PFSK-1 (cell line): ENCODE results near the gene DHDDS.

Experiments
- FOXP2 ChIP-seq: optimal IDR thresholded peaks from 2 replicates; pipeline ENCODE3; 2011; ENCODE audit warnings: borderline replicate concordance, control low read depth, inconsistent platforms; ENCODE audit not compliant: insufficient read depth; ENCODE audit errors: extremely low read length, extremely low read depth
- POLR2AphosphoS5 ChIP-seq: IDR thresholded peaks from 2 replicates; pipeline ENCODE4 v1.6.1; 2012; ENCODE audit warnings: low read depth, mild to moderate bottlenecking, control low read depth, low read length, moderate library complexity
- SIN3A ChIP-seq: IDR thresholded peaks from 2 replicates; pipeline ENCODE4 v1.6.1; 2012; ENCODE audit warnings: mild to moderate bottlenecking, low read length, moderate library complexity, borderline replicate concordance; ENCODE audit not compliant: insufficient read depth
- TAF1 ChIP-seq: IDR thresholded peaks from 2 replicates; pipeline ENCODE4 v1.6.1; 2012; ENCODE audit warnings: low read length, control low read depth, borderline replicate concordance; ENCODE audit not compliant: insufficient read depth
- TF ChIP-seq, protein P1 (sequence below), 2 experiments: IDR thresholded peaks; 2 replicates each; pipeline versions ENCODE4 v1.6.1 to v1.8.0; 2011 to 2012; ENCODE audit warnings: low read depth in 2 of 2, low read length in 2 of 2, control low read depth in 1 of 2, inconsistent platforms in 1 of 2, mild to moderate bottlenecking in 1 of 2, moderate library complexity in 1 of 2; ENCODE audit not compliant: insufficient read depth in 1 of 2

DHDDS gene

DNA sequence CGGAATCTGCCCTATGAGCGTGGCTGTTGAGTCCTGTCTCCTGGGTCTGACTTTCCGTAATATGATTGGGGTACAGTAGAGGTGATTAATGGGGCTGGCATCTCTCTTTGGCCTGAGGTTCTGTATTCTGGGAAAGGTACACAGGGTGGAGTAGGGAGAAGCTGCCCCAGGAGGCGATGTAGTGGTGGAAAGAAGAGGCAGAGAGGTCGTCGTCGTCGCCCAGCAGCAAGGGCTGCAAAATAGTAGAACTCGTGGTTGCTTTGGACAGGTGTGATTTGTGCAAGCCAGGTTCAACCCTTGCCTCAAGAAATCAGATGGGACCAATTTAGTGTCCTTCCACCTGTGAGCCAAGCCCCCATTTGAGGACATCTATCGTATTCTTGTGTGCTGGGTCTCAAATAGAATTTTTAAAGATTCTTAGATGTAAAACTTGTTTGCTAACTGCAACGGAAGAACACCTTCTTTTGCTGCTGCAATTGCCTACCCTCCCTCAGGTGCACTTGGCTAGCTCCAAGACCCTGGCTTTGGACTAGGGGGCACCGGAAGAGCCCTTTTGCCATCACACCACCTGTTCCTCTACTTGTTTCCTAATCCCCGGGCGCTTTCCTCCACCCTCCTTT, 38.9 kb downstream of the DHDDS start:
- no peak for TF ChIP-seq SIN3A
- no peak for TF ChIP-seq TAF1
- TF ChIP-seq, protein P1, sequence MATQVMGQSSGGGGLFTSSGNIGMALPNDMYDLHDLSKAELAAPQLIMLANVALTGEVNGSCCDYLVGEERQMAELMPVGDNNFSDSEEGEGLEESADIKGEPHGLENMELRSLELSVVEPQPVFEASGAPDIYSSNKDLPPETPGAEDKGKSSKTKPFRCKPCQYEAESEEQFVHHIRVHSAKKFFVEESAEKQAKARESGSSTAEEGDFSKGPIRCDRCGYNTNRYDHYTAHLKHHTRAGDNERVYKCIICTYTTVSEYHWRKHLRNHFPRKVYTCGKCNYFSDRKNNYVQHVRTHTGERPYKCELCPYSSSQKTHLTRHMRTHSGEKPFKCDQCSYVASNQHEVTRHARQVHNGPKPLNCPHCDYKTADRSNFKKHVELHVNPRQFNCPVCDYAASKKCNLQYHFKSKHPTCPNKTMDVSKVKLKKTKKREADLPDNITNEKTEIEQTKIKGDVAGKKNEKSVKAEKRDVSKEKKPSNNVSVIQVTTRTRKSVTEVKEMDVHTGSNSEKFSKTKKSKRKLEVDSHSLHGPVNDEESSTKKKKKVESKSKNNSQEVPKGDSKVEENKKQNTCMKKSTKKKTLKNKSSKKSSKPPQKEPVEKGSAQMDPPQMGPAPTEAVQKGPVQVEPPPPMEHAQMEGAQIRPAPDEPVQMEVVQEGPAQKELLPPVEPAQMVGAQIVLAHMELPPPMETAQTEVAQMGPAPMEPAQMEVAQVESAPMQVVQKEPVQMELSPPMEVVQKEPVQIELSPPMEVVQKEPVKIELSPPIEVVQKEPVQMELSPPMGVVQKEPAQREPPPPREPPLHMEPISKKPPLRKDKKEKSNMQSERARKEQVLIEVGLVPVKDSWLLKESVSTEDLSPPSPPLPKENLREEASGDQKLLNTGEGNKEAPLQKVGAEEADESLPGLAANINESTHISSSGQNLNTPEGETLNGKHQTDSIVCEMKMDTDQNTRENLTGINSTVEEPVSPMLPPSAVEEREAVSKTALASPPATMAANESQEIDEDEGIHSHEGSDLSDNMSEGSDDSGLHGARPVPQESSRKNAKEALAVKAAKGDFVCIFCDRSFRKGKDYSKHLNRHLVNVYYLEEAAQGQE (IDR thresholded peaks at IDR 0.05; ENCODE audit: insufficient read depth in 1 of 2, low read depth in 2 of 2, low read length in 2 of 2), result peak in 1 of 2 experiments; percentile 14; a peak in 1 of 4 replicates
- TF ChIP-seq POLR2AphosphoS5, result peak; percentile 20; the same call in 1 of the 2 replicates
- TF ChIP-seq FOXP2, result no peak

DNA sequence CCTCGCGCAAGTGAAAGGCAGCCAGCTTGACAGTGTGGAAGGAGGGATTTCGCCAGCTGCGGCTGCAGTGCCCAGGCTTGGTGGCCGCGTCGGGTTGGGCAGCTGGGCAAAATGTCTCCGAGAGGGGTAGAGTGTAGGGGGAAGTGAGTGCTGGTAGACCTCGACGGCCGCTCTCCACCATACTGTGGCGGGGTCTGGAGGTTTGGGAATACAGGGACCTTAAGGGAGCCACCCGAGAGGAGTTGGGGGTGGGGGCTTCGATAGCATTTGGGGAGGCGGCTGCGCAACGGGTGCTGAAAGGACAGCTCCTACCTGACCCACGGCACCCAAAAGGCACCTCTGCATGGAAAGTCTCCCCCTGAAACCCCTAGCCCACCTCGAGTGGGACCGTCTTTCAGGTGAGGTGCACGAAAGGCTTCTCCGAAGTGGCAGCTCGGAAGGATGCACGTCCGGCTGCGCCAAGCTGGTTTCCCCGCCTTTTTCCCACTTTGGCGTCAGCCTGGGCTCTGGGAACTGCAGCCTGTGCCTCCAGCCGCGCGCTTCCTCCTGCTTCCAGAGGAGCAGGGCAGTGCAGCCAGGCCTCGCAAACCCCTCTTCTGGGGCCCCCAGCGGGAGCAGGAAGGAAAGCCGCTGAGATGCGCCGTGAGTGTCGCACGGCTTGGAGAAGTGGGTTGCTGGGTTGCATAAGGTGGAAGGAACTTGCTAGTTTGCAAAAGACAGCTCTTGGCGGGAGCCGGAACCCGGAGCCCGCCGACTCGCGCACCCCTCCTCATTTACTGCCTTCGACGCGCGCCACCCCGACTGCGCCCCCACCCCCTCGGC, 39.6 kb downstream of the DHDDS start:
- TF ChIP-seq, protein P1 (IDR thresholded peaks at IDR 0.05; ENCODE audit: insufficient read depth in 1 of 2, low read depth in 2 of 2, low read length in 2 of 2), result peak; percentile 77 to 86
- peak; percentile 54 for TF ChIP-seq POLR2AphosphoS5
- TF ChIP-seq FOXP2, result no peak
- peak; percentile 21; the same call in 1 of the 2 replicates for TF ChIP-seq TAF1
- TF ChIP-seq SIN3A, result no peak

DNA sequence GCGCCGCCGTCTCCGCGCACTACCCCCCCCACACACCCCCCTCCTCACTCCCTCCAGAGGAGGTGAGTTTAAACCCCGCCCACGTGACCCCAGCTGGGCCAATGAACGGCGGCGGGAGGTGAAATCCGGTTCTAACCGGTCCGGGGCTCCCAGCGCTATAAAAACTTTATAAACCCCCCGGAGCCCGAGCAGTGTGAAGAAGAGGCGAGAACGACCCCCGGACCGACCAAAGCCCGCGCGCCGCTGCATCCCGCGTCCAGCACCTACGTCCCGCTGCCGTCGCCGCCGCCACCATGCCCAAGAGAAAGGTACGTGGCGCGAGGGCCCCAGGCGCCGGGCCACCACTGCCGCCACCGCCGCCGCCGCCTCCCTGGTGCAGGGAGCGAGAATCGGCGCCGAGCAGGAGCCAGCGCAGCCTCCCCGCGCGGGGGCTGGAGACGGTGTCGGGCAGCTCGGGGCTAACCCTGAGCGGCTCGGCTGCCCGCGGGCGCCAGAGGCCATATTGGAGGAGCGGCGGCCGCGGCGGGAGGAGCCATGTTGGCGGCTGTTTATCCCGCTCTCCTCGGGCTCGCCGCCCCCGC, 40.3 kb downstream of the DHDDS start, which contains the start of gene HMGN2:
HMGN2 (plus strand) TSS at position 121 of the 581 bp plus-strand sequence; CDS start at position 294, 173 bp downstream.
- no peak for TF ChIP-seq FOXP2
- TF ChIP-seq, protein P1 (IDR thresholded peaks at IDR 0.05; ENCODE audit: insufficient read depth in 1 of 2, low read depth in 2 of 2, low read length in 2 of 2), result no peak
- TF ChIP-seq TAF1, result peak; percentile 36; the same call in 1 of the 2 replicates
- TF ChIP-seq SIN3A, result no peak
- TF ChIP-seq POLR2AphosphoS5, result peak; percentile 80

DNA sequence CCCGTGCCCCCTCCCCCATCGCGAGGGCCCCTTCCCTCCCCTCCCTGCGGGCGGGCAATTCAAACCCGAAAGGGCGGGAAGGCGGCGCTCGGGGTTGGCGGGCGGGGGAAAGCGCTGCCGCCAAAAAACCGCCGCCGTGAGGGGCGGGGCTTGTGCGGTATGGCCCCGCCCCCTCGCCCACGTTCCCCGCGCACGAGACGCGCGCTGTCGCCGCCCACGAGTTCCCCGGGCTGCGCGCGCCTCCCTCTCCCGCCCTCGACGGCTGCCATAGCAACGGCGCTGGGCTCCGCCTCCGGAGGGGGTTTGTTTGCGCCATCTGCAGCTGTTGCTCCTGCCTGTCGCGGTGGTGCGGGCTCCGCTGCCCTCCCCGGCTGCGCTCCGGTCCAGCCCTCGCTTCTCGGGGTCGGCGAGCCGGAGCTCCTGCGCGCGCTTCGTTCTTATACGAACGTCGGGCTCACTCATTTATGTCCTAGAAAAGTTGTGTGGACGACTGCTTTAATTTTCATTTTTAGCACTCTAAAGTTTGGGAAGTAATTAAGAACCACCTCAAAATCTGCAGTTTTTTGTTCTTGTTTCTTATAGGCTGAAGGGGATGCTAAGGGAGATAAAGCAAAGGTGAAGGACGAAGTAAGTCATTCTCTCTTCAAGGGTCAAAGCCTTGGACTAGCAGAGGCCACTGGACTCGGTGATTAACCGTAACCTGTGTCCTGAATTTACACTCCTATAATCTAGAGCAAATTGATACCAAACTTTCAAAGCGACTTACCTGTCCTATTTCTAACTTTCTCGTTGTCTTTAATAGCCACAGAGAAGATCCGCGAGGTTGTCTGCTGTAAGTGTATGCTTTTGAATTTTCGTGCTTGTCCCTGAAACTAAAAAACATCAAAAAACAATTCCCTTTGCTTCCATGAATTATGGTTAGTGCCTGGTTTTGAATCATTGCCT, 41.1 kb downstream of the DHDDS start:
- TF ChIP-seq, protein P1 (IDR thresholded peaks at IDR 0.05; ENCODE audit: insufficient read depth in 1 of 2, low read depth in 2 of 2, low read length in 2 of 2), result no peak
- TF ChIP-seq SIN3A (peak; percentile 83; the same call in 1 of the 2 replicates), POLR2AphosphoS5 (no peak), FOXP2 (peak; percentile 90), TAF1 (no peak)
